Stimulated activated CD4-positive, alpha-beta T cell treated with anti-CD3 and anti-CD28 coated beads, TNF-alpha, amount 100 ng/mL, for 1 hour (primary cell): ENCODE data around the gene APBA1.
"Not testable (repeated sequence)": the region's sequence is repeated elsewhere in the genome, so short reads cannot be mapped to it uniquely, and the experiment has no call there.

Source experiments
- DNase-seq, 3 donors: peaks; one replicate each; pipeline ENCODE4 v3.0.0-alpha.2; 2020; ENCODE audit warnings: low read depth in 3 of 3, low spot score in 1 of 3

Gene APBA1

GRCh38 chr9:69452110-69452782 lies 219.9 kb downstream of the APBA1 start:
- DNase-seq = no peak

GRCh38 chr9:69446496-69446895 lies 225.7 kb downstream of the APBA1 start:
- DNase-seq = no peak

GRCh38 chr9:69445251-69445650 lies 226.9 kb downstream of the APBA1 start:
- no peak for DNase-seq

- no peak for DNase-seq
These were observed 227.4 kb downstream of the APBA1 start for GRCh38 chr9:69444791-69445190.

GRCh38 chr9:69444021-69444420 lies 228.2 kb downstream of the APBA1 start:
- DNase-seq = no peak

GRCh38 chr9:69443178-69443577 lies 229.0 kb downstream of the APBA1 start:
- no peak for DNase-seq

- DNase-seq = no peak
These were observed 229.7 kb downstream of the APBA1 start for GRCh38 chr9:69442486-69442885.

GRCh38 chr9:69440254-69440955 lies 231.8 kb downstream of the APBA1 start:
- DNase-seq = not testable (repeated sequence)

- DNase-seq = not testable (repeated sequence)
These were observed 232.5 kb downstream of the APBA1 start for GRCh38 chr9:69439654-69440053.

GRCh38 chr9:69433968-69434367 lies 238.2 kb downstream of the APBA1 start:
- no peak for DNase-seq

GRCh38 chr9:69433392-69433791 lies 238.8 kb downstream of the APBA1 start:
- no peak for DNase-seq

GRCh38 chr9:69432623-69433022 lies 239.5 kb downstream of the APBA1 start:
- DNase-seq = no peak

- no peak for DNase-seq
These were observed 240.4 kb downstream of the APBA1 start for GRCh38 chr9:69431777-69432176.

- no peak for DNase-seq
These were observed 241.0 kb downstream of the APBA1 start for GRCh38 chr9:69431203-69431602.

- DNase-seq = no peak
These were observed 242.0 kb downstream of the APBA1 start for GRCh38 chr9:69430206-69430605.

GRCh38 chr9:69429281-69429680 lies 242.9 kb downstream of the APBA1 start:
- DNase-seq = no peak

- no peak for DNase-seq
These were observed 244.0 kb downstream of the APBA1 start for GRCh38 chr9:69428017-69428785.

GRCh38 chr9:69427286-69427685 lies 244.9 kb downstream of the APBA1 start:
- DNase-seq = no peak

- DNase-seq = no peak
These were observed 246.9 kb downstream of the APBA1 start for GRCh38 chr9:69425136-69425801.

GRCh38 chr9:69421908-69422801 lies 250.0 kb downstream of the APBA1 start:
- DNase-seq = peak in 1 of 3 donors; percentile 3
